Measurements from ENCODE around the gene DSG2.
"Not testable (repeated sequence)": the region's sequence is repeated elsewhere in the genome, so short reads cannot be mapped to it uniquely, and the experiment has no call there.

Gene DSG2

GRCh38 chr18:31503011-31503410, 5.0 kb downstream of the DSG2 start:
- DNase-seq, result no peak

- DNase-seq, result no peak
Observed at GRCh38 chr18:31504455-31505147, 6.6 kb downstream of the DSG2 start.

GRCh38 chr18:31505156-31505555, 7.2 kb downstream of the DSG2 start:
- DNase-seq, result peak; percentile 42

GRCh38 chr18:31506024-31506742, 8.2 kb downstream of the DSG2 start:
- no peak for DNase-seq

- not testable (repeated sequence) for DNase-seq
Observed at GRCh38 chr18:31507124-31507523, 9.1 kb downstream of the DSG2 start.

GRCh38 chr18:31508781-31509180, 10.8 kb downstream of the DSG2 start:
- no peak for DNase-seq

GRCh38 chr18:31509571-31509970, 11.6 kb downstream of the DSG2 start:
- no peak for DNase-seq

- DNase-seq, result no peak
Observed at GRCh38 chr18:31510319-31510718, 12.3 kb downstream of the DSG2 start.

GRCh38 chr18:31511098-31511497, 13.1 kb downstream of the DSG2 start:
- DNase-seq, result no peak

- no peak for DNase-seq
Observed at GRCh38 chr18:31512203-31512764, 14.3 kb downstream of the DSG2 start.

- no peak for DNase-seq
Observed at GRCh38 chr18:31513189-31513935, 15.4 kb downstream of the DSG2 start.

- no peak for DNase-seq
Observed at GRCh38 chr18:31516437-31516836, 18.5 kb downstream of the DSG2 start.

- DNase-seq, result no peak
Observed at GRCh38 chr18:31526374-31526773, 28.4 kb downstream of the DSG2 start.

- no peak for DNase-seq
Observed at GRCh38 chr18:31533236-31533635, 35.3 kb downstream of the DSG2 start.

GRCh38 chr18:31538837-31539236, 40.9 kb downstream of the DSG2 start:
- DNase-seq, result no peak

- no peak for DNase-seq
Observed at GRCh38 chr18:31546476-31546875, 48.5 kb downstream of the DSG2 start.

GRCh38 chr18:31548853-31549252, 50.9 kb downstream of the DSG2 start:
- no peak for DNase-seq

GRCh38 chr18:31549416-31549815, 51.4 kb downstream of the DSG2 start:
- no peak for DNase-seq

GRCh38 chr18:31551883-31552282, 53.9 kb downstream of the DSG2 start:
- DNase-seq, result no peak

- no peak for DNase-seq
Observed at GRCh38 chr18:31553800-31554199, 55.8 kb downstream of the DSG2 start.

- no peak for DNase-seq
Observed at GRCh38 chr18:31554776-31555175, 56.8 kb downstream of the DSG2 start.

- DNase-seq, result peak; percentile 61
Observed at GRCh38 chr18:31555971-31556747, 58.2 kb downstream of the DSG2 start.

- DNase-seq, result no peak
Observed at GRCh38 chr18:31557446-31557845, 59.5 kb downstream of the DSG2 start.
